Activated B cell treated with CpG ODN at 0.5 μM for 24 hours (primary cell): ENCODE data around the gene FCRL5. TPM values are rescaled to one million over a fixed set of nuclear protein-coding genes. Genes with fewer than 3 reads are reported as not detected.

ENCODE experiments used
- ATAC-seq: fragments of 200-7000 bp; cut with Tn5 transposase; one replicate; pipeline ENCODE4 v1.10.0; 2021; ENCODE audit warnings: low read depth, mild to moderate bottlenecking, moderate library complexity
- CTCF ChIA-PET: fragments of 350-600 bp; sonication (Branson Sonifier 250); formaldehyde crosslinking; loops from one replicate; lab custom pipeline; 2021; ENCODE audit warnings: antibody characterized with exemption; lab: Charles Lee
- POLR2A ChIA-PET: fragments of 350-600 bp; sonication (Branson Sonifier 250); formaldehyde crosslinking; loops from one replicate; lab custom pipeline; 2021; ENCODE audit warnings: antibody characterized with exemption; lab: Charles Lee
- DNase-seq: peaks from one replicate; pipeline ENCODE4 v3.0.0; 2022
- H3K27ac Mint-ChIP-seq: one replicate; pipeline ENCODE4 v1.8.0; 2020; ENCODE audit warnings: mixed read lengths
- H3K27me3 Mint-ChIP-seq: one replicate; pipeline ENCODE4 v1.8.0; 2021; ENCODE audit warnings: mixed read lengths
- H3K36me3 Mint-ChIP-seq: one replicate; pipeline ENCODE4 v1.8.0; 2021; ENCODE audit warnings: low read depth, mixed read lengths
- H3K4me1 Mint-ChIP-seq: one replicate; pipeline ENCODE4 v1.8.0; 2021; ENCODE audit warnings: mixed read lengths
- H3K4me3 Mint-ChIP-seq: one replicate; pipeline ENCODE4 v1.8.0; 2020; ENCODE audit warnings: mild to moderate bottlenecking, mixed read lengths
- H3K9me3 Mint-ChIP-seq: one replicate; pipeline ENCODE4 v1.8.0; 2020; ENCODE audit warnings: mixed read lengths
- intact Hi-C: fragments of 100-400 bp; cut with micrococcal nuclease; formaldehyde crosslinking; loops from one replicate; pipeline ENCODE4 v1.15.1; 2024
- total RNA-seq: library from RNA; stranded (reverse); gene quantifications from 2 replicates; pipeline ENCODE4 v1.2.3, GENCODE V29; 2022
- TF ChIP-seq, protein P1 (sequence below): fragments of 200-600 bp; IDR thresholded peaks from one replicate; pipeline ENCODE4 v1.8.0; 2022; ENCODE audit warnings: antibody characterized with exemption, mild to moderate bottlenecking

The FCRL5 gene
- total RNA-seq, 1 donor from 2014 or later: 55.4 TPM

DNA sequence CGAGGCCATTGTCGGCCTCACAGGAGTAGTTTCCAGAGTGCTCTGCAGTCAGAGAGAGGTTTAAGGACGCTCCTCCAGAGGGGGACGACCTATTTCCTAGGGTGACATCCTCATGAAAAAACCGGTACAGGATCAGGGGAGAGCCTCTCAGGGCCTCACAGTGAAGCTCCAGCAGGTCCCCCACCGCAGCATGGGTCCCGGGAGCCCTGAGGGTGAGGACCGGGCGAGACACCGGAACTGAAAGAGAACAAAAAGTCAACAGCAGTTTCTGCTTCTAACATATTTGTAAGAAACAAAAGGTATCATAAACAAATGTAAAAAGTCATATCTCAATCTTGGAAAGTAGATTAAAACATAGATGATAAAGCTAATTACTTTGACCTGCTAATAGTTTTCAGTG lies 31.3 kb downstream of the FCRL5 start:
- H3K4me1 Mint-ChIP-seq: peaks cover 16% of the 10 kb centered on the region
- intact Hi-C loops: no loop called here
- POLR2A ChIA-PET: no interaction called here
- peaks cover 71% of the 10 kb centered on the region for H3K36me3 Mint-ChIP-seq
- no peak for ATAC-seq
- no peak for DNase-seq
- H3K27ac Mint-ChIP-seq: no peak overlapping the region
- TF ChIP-seq, protein P1, sequence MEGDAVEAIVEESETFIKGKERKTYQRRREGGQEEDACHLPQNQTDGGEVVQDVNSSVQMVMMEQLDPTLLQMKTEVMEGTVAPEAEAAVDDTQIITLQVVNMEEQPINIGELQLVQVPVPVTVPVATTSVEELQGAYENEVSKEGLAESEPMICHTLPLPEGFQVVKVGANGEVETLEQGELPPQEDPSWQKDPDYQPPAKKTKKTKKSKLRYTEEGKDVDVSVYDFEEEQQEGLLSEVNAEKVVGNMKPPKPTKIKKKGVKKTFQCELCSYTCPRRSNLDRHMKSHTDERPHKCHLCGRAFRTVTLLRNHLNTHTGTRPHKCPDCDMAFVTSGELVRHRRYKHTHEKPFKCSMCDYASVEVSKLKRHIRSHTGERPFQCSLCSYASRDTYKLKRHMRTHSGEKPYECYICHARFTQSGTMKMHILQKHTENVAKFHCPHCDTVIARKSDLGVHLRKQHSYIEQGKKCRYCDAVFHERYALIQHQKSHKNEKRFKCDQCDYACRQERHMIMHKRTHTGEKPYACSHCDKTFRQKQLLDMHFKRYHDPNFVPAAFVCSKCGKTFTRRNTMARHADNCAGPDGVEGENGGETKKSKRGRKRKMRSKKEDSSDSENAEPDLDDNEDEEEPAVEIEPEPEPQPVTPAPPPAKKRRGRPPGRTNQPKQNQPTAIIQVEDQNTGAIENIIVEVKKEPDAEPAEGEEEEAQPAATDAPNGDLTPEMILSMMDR: no peak
- CTCF ChIA-PET: no interaction called here
- H3K27me3 Mint-ChIP-seq: no peaks in the 10 kb centered on the region
- H3K4me3 Mint-ChIP-seq: no peak overlapping the region
- no peaks in the 10 kb centered on the region for H3K9me3 Mint-ChIP-seq

DNA sequence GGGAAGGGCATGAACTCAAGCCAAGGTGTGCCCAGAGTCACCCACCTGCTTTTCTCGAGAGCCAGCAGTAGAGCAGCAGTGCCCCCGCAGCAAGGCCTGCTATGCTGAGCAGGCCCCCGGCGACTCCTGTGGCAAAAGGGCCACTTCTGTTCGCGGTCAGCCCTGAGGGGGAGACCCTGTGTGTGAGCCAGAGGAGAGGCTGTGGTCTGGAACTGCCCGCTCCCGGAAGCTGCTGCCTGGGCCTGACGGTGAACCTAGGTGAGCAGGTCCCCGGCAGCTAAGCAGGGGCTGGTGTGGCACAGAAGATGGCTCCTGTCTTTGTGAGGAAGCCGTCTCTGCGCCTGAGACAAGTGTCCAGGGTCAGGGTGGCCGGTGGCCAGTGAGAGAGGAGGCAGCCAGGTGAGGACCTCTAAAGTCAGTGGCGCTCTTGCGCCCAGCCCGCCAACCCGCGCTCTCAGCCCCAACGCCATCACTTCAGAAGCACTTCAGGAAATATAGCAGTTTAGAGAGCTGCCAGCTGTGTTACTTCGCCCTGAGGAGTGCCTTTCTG lies 31.9 kb downstream of the FCRL5 start:
- no peaks in the 10 kb centered on the region for H3K27me3 Mint-ChIP-seq
- H3K4me1 Mint-ChIP-seq: peaks cover 16% of the 10 kb centered on the region
- no peak for DNase-seq
- TF ChIP-seq, protein P1: no peak
- ChIA-PET CTCF (no interaction called here), POLR2A (no interaction called here)
- H3K36me3 Mint-ChIP-seq: peaks cover 76% of the 10 kb centered on the region
- no peaks in the 10 kb centered on the region for H3K9me3 Mint-ChIP-seq
- H3K4me3 Mint-ChIP-seq: no peak overlapping the region
- intact Hi-C loops: no loop called here
- H3K27ac Mint-ChIP-seq: no peak overlapping the region
- ATAC-seq: no peak

DNA sequence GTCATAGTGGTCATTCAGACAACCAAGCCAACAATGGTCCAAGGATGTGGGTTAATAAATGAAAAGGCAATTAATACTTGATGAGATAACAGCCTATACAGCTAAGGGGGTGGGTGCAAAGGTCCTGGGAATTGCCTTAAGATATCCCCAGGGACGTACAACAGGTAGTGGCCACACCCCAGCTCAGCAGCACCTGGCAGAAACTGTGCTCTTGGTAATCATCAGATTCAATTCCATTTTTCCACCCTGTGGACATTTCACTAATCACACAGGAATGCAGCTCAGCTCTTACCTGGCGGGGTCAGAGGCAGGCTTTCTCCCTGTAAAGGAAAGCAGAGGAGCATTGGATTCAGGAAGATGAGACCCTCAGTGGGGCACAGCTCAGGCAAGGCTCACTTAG lies 32.9 kb downstream of the FCRL5 start:
- CTCF ChIA-PET: interaction anchor here (0.8 kb wide), 1 partner anchor 14 kb away, joined by 3 read pairs; no protein-coding TSS in a partner anchor
- intact Hi-C loops: no loop called here

DNA sequence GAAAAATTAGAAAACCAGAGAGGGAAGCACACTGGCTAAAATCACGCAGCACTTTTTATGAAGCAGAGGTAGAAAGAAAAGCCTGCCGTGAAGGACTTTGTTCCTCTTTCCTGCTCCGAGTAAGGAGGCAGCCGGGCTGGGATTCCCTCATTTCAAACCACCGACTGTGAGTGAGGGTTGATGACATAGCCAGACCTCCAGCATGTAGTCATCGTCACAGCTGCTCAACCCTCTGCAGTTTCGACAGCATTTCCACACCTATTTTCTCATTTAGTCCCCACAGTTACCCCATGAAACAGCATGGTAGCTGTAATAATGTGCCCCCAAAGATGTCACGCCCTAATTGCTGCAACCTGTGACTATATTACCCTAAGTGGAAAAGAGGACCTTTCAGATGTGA lies 35.3 kb downstream of the FCRL5 start:
- Mint-ChIP-seq H3K36me3 (peaks cover 67% of the 10 kb centered on the region), H3K4me1 (peaks cover 23% of the 10 kb centered on the region), H3K4me3 (no peak overlapping the region), H3K27ac (no peak overlapping the region), H3K9me3 (no peaks in the 10 kb centered on the region), H3K27me3 (no peaks in the 10 kb centered on the region)
- intact Hi-C loops: no loop called here
- ATAC-seq: no peak
- ChIA-PET POLR2A (no interaction called here), CTCF (no interaction called here)
- TF ChIP-seq, protein P1: no peak
- DNase-seq: no peak

More for the DNA sequence above, 32.9 kb downstream of the FCRL5 start:
- POLR2A ChIA-PET: no interaction called here
- no peak overlapping the region for H3K27ac Mint-ChIP-seq
- TF ChIP-seq, protein P1: no peak
- H3K4me3 Mint-ChIP-seq: no peak overlapping the region
- ATAC-seq (no peak), DNase-seq (no peak)
- H3K9me3 Mint-ChIP-seq: no peaks in the 10 kb centered on the region
- peaks cover 83% of the 10 kb centered on the region for H3K36me3 Mint-ChIP-seq
- H3K27me3 Mint-ChIP-seq: no peaks in the 10 kb centered on the region
- peaks cover 16% of the 10 kb centered on the region for H3K4me1 Mint-ChIP-seq

DNA sequence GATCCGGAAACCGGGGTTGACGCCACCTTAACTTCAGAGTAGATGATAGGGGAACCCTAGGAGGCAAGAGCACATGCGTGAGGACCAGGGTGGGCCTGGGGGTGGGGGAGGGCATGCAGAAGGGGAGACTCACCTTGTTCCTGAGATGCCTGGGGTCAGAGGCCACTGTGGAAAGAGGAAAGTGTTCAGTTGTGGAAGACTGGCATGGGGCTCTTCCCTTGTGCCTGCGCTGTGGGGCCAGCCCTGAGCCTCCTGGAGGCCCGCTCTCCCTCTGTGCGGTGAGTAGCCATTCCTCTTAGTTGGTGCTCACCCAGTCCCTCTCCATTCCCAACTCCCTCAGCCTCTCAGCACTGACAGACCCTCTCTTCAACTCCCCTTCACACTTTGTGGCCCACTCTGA lies 36.6 kb downstream of the FCRL5 start:
- ATAC-seq: no peak
- peaks cover 63% of the 10 kb centered on the region for H3K36me3 Mint-ChIP-seq
- POLR2A ChIA-PET: no interaction called here

More for the DNA sequence above, 36.6 kb downstream of the FCRL5 start:
- H3K27ac Mint-ChIP-seq: no peak overlapping the region
- CTCF ChIA-PET: no interaction called here
- no peak overlapping the region for H3K4me3 Mint-ChIP-seq
- no peaks in the 10 kb centered on the region for H3K27me3 Mint-ChIP-seq
- intact Hi-C loops: no loop called here
- DNase-seq: no peak
- TF ChIP-seq, protein P1: no peak
- no peaks in the 10 kb centered on the region for H3K9me3 Mint-ChIP-seq
- H3K4me1 Mint-ChIP-seq: peaks cover 36% of the 10 kb centered on the region
